ENCODE data around the gene PSMA6.

- no peak for TF ChIP-seq CTCF (conservative IDR thresholded peaks at IDR 0.05 in 1 of 2, IDR thresholded peaks at IDR 0.05 in 1 of 2; ENCODE audit: low read depth in 1 of 2, low read length in 2 of 2)
- no peak for TF ChIP-seq EZH2 (IDR thresholded peaks at IDR 0.05; ENCODE audit: low read length, missing control alignments)
Measured at GRCh38 chr14:35346738-35347322, 54.6 kb downstream of the PSMA6 start.
